KMS-11 (cell line): Measurements from ENCODE around the gene EHD2.

Experiments
- H2AFZ ChIP-seq: fragments of 200-600 bp; sonication (generic); 2 replicates; pipeline ENCODE4 v1.6.1; 2016; ENCODE audit warnings: antibody characterized with exemption, mixed run types, low read depth
- H3K27ac ChIP-seq: fragments of 200-600 bp; sonication (generic); 2 replicates; pipeline ENCODE4 v1.6.1; 2016; ENCODE audit warnings: mild to moderate bottlenecking, mixed run types
- H3K27me3 ChIP-seq: fragments of 200-600 bp; sonication (generic); 2 replicates; pipeline ENCODE4 v1.6.1; 2017; ENCODE audit warnings: mild to moderate bottlenecking, low read depth, mixed run types, moderate library complexity; ENCODE audit not compliant: insufficient read depth
- H3K36me3 ChIP-seq: fragments of 200-600 bp; sonication (generic); 2 replicates; pipeline ENCODE4 v1.6.1; 2017; ENCODE audit warnings: mild to moderate bottlenecking, mixed run types; ENCODE audit not compliant: insufficient read depth
- H3K4me1 ChIP-seq: fragments of 200-600 bp; sonication (generic); 2 replicates; pipeline ENCODE4 v1.6.1; 2016; ENCODE audit warnings: mild to moderate bottlenecking, low read depth, mixed run types; ENCODE audit not compliant: poor library complexity, severe bottlenecking
- H3K4me2 ChIP-seq: fragments of 200-600 bp; sonication (generic); 2 replicates; pipeline ENCODE4 v1.7.0; 2016; ENCODE audit warnings: mild to moderate bottlenecking, mixed run types
- H3K4me3 ChIP-seq: fragments of 200-600 bp; sonication (generic); IDR thresholded peaks from 2 replicates; pipeline ENCODE4 v1.6.1; 2017; ENCODE audit warnings: low read depth, low read length, mixed read lengths; ENCODE audit not compliant: insufficient read depth
- H3K79me2 ChIP-seq: fragments of 200-600 bp; sonication (generic); 2 replicates; pipeline ENCODE4 v1.6.1; 2016; ENCODE audit warnings: low read depth, mixed run types; ENCODE audit not compliant: insufficient read depth
- H3K9ac ChIP-seq: fragments of 200-600 bp; sonication (generic); 2 replicates; pipeline ENCODE4 v1.6.1; 2016; ENCODE audit warnings: mild to moderate bottlenecking, mixed run types
- H4K20me1 ChIP-seq: fragments of 200-600 bp; sonication (generic); 2 replicates; pipeline ENCODE4 v1.6.1; 2016; ENCODE audit warnings: mild to moderate bottlenecking, mixed run types; ENCODE audit not compliant: insufficient read depth
- CTCF ChIP-seq: fragments of 200-600 bp; sonication (generic); conservative IDR thresholded peaks from 2 replicates; pipeline ENCODE4 v1.6.1; 2017; ENCODE audit warnings: low read depth, mild to moderate bottlenecking, antibody characterized with exemption, low read length, moderate library complexity, mixed read lengths

Gene EHD2

GRCh38 chr19:47696635-47697034 lies 16.6 kb upstream of the EHD2 start:
- H3K9ac ChIP-seq: no peak overlapping the region
- H2AFZ ChIP-seq: no peak overlapping the region
- H3K36me3 ChIP-seq: no peaks in the 10 kb centered on the region
- no peak overlapping the region for H3K27ac ChIP-seq
- no peaks in the 10 kb centered on the region for H4K20me1 ChIP-seq
- no peak overlapping the region for H3K4me2 ChIP-seq
- H3K4me3 ChIP-seq: no peak overlapping the region
- TF ChIP-seq CTCF: no peak
- no peaks in the 10 kb centered on the region for H3K79me2 ChIP-seq
- no peaks in the 10 kb centered on the region for H3K27me3 ChIP-seq
- peaks cover 4% of the 10 kb centered on the region for H3K4me1 ChIP-seq

GRCh38 chr19:47697863-47698609 lies 15.2 kb upstream of the EHD2 start:
- Histone ChIP-seq H3K79me2 (no peaks in the 10 kb centered on the region), H3K27me3 (no peaks in the 10 kb centered on the region), H4K20me1 (no peaks in the 10 kb centered on the region), H3K4me2 (no peak overlapping the region), H2AFZ (no peak overlapping the region), H3K4me3 (no peak overlapping the region), H3K4me1 (peaks cover 4% of the 10 kb centered on the region), H3K27ac (no peak overlapping the region), H3K9ac (no peak overlapping the region), H3K36me3 (no peaks in the 10 kb centered on the region)
- TF ChIP-seq CTCF: peak; percentile 89

GRCh38 chr19:47698631-47699359 lies 14.4 kb upstream of the EHD2 start:
- TF ChIP-seq CTCF: no peak
- Histone ChIP-seq H3K36me3 (no peaks in the 10 kb centered on the region), H3K79me2 (no peaks in the 10 kb centered on the region), H3K4me3 (no peak overlapping the region), H2AFZ (no peak overlapping the region), H4K20me1 (no peaks in the 10 kb centered on the region), H3K9ac (no peak overlapping the region), H3K4me2 (no peak overlapping the region), H3K4me1 (peaks cover 4% of the 10 kb centered on the region), H3K27me3 (no peaks in the 10 kb centered on the region), H3K27ac (no peak overlapping the region)

- Histone ChIP-seq H3K9ac (no peak overlapping the region), H3K36me3 (no peaks in the 10 kb centered on the region), H3K27me3 (no peaks in the 10 kb centered on the region), H3K4me2 (no peak overlapping the region), H3K4me1 (peaks cover 4% of the 10 kb centered on the region), H3K27ac (no peak overlapping the region), H2AFZ (no peak overlapping the region), H3K79me2 (no peaks in the 10 kb centered on the region), H4K20me1 (no peaks in the 10 kb centered on the region), H3K4me3 (no peak overlapping the region)
- TF ChIP-seq CTCF: peak; percentile 86
These were observed 13.8 kb upstream of the EHD2 start for GRCh38 chr19:47699360-47699917.
